Activated T-cell treated with anti-CD3 and anti-CD28 coated beads, Interleukin-2, amount 50 U/mL, for 24 hours (primary cell): ENCODE results near the gene ADARB2.
"Not testable (repeated sequence)": the region's sequence is repeated elsewhere in the genome, so short reads cannot be mapped to it uniquely, and the experiment has no call there.

ENCODE experiments used
- DNase-seq: peaks from one replicate; pipeline ENCODE4 v3.0.0-alpha.2; 2020
- H3K27ac Mint-ChIP-seq: 2 replicates; pipeline ENCODE4 v1.8.0; 2020; ENCODE audit warnings: mild to moderate bottlenecking, mixed read lengths
- H3K27me3 Mint-ChIP-seq: 2 replicates; pipeline ENCODE4 v1.8.0; 2020; ENCODE audit warnings: mixed read lengths
- H3K36me3 Mint-ChIP-seq: 2 replicates; pipeline ENCODE4 v1.8.0; 2020; ENCODE audit warnings: low read depth, mixed read lengths
- H3K4me1 Mint-ChIP-seq: 2 replicates; pipeline ENCODE4 v1.8.0; 2020; ENCODE audit warnings: low read depth, mixed read lengths
- H3K4me3 Mint-ChIP-seq: 2 replicates; pipeline ENCODE4 v1.8.0; 2020; ENCODE audit warnings: mild to moderate bottlenecking, moderate library complexity, mixed read lengths
- H3K9me3 Mint-ChIP-seq: 2 replicates; pipeline ENCODE4 v1.8.0; 2020; ENCODE audit warnings: mixed read lengths

The ADARB2 gene

GRCh38 chr10:1451362-1451888, 285.9 kb downstream of the ADARB2 start:
- peaks cover 22% of the 10 kb centered on the region for H3K27me3 Mint-ChIP-seq
- no peaks in the 10 kb centered on the region for H3K36me3 Mint-ChIP-seq
- H3K27ac Mint-ChIP-seq, result no peak overlapping the region
- H3K9me3 Mint-ChIP-seq, result no peaks in the 10 kb centered on the region
- H3K4me1 Mint-ChIP-seq, result peaks cover 4% of the 10 kb centered on the region
- no peak overlapping the region for H3K4me3 Mint-ChIP-seq
- DNase-seq, result no peak

- H3K4me1 Mint-ChIP-seq, result peaks cover 4% of the 10 kb centered on the region
- H3K27me3 Mint-ChIP-seq, result peaks cover 19% of the 10 kb centered on the region
- H3K9me3 Mint-ChIP-seq, result no peaks in the 10 kb centered on the region
- H3K27ac Mint-ChIP-seq, result no peak overlapping the region
- no peaks in the 10 kb centered on the region for H3K36me3 Mint-ChIP-seq
- no peak for DNase-seq
- no peak overlapping the region for H3K4me3 Mint-ChIP-seq
These were observed 287.6 kb downstream of the ADARB2 start for GRCh38 chr10:1449572-1450205.

- no peaks in the 10 kb centered on the region for H3K9me3 Mint-ChIP-seq
- H3K4me3 Mint-ChIP-seq, result no peak overlapping the region
- H3K36me3 Mint-ChIP-seq, result no peaks in the 10 kb centered on the region
- DNase-seq, result no peak
- peaks cover 19% of the 10 kb centered on the region for H3K27me3 Mint-ChIP-seq
- no peak overlapping the region for H3K27ac Mint-ChIP-seq
- no peaks in the 10 kb centered on the region for H3K4me1 Mint-ChIP-seq
These were observed 288.3 kb downstream of the ADARB2 start for GRCh38 chr10:1449021-1449420.

GRCh38 chr10:1448252-1448930, 288.9 kb downstream of the ADARB2 start:
- DNase-seq, result no peak
- H3K4me3 Mint-ChIP-seq, result no peak overlapping the region
- H3K36me3 Mint-ChIP-seq, result no peaks in the 10 kb centered on the region
- H3K27me3 Mint-ChIP-seq, result peaks cover 19% of the 10 kb centered on the region
- H3K4me1 Mint-ChIP-seq, result no peaks in the 10 kb centered on the region
- no peak overlapping the region for H3K27ac Mint-ChIP-seq
- H3K9me3 Mint-ChIP-seq, result no peaks in the 10 kb centered on the region

GRCh38 chr10:1444826-1445225, 292.5 kb downstream of the ADARB2 start:
- H3K27ac Mint-ChIP-seq, result no peak overlapping the region
- DNase-seq, result no peak
- H3K36me3 Mint-ChIP-seq, result no peaks in the 10 kb centered on the region
- no peaks in the 10 kb centered on the region for H3K4me1 Mint-ChIP-seq
- H3K4me3 Mint-ChIP-seq, result no peak overlapping the region
- H3K9me3 Mint-ChIP-seq, result no peaks in the 10 kb centered on the region
- peaks cover 5% of the 10 kb centered on the region for H3K27me3 Mint-ChIP-seq

GRCh38 chr10:1440897-1441296, 296.4 kb downstream of the ADARB2 start:
- H3K36me3 Mint-ChIP-seq, result no peaks in the 10 kb centered on the region
- H3K4me3 Mint-ChIP-seq, result no peak overlapping the region
- no peaks in the 10 kb centered on the region for H3K9me3 Mint-ChIP-seq
- H3K27ac Mint-ChIP-seq, result no peak overlapping the region
- no peak for DNase-seq
- H3K27me3 Mint-ChIP-seq, result peaks cover 5% of the 10 kb centered on the region
- no peaks in the 10 kb centered on the region for H3K4me1 Mint-ChIP-seq

- peaks cover 5% of the 10 kb centered on the region for H3K27me3 Mint-ChIP-seq
- H3K36me3 Mint-ChIP-seq, result no peaks in the 10 kb centered on the region
- no peak overlapping the region for H3K27ac Mint-ChIP-seq
- peaks cover 4% of the 10 kb centered on the region for H3K9me3 Mint-ChIP-seq
- no peaks in the 10 kb centered on the region for H3K4me1 Mint-ChIP-seq
- no peak for DNase-seq
- no peak overlapping the region for H3K4me3 Mint-ChIP-seq
These were observed 302.2 kb downstream of the ADARB2 start for GRCh38 chr10:1434912-1435692.

- H3K27me3 Mint-ChIP-seq, result peaks cover 10% of the 10 kb centered on the region
- peaks cover 9% of the 10 kb centered on the region for H3K9me3 Mint-ChIP-seq
- no peak for DNase-seq
- H3K4me3 Mint-ChIP-seq, result no peak overlapping the region
- no peaks in the 10 kb centered on the region for H3K36me3 Mint-ChIP-seq
- no peaks in the 10 kb centered on the region for H3K4me1 Mint-ChIP-seq
- H3K27ac Mint-ChIP-seq, result no peak overlapping the region
These were observed 303.1 kb downstream of the ADARB2 start for GRCh38 chr10:1434202-1434601.

- no peaks in the 10 kb centered on the region for H3K4me1 Mint-ChIP-seq
- H3K4me3 Mint-ChIP-seq, result no peak overlapping the region
- H3K27me3 Mint-ChIP-seq, result peaks cover 9% of the 10 kb centered on the region
- H3K27ac Mint-ChIP-seq, result no peak overlapping the region
- peaks cover 9% of the 10 kb centered on the region for H3K9me3 Mint-ChIP-seq
- no peaks in the 10 kb centered on the region for H3K36me3 Mint-ChIP-seq
- DNase-seq, result no peak
These were observed 305.2 kb downstream of the ADARB2 start for GRCh38 chr10:1432161-1432560.

GRCh38 chr10:1431229-1431628, 306.1 kb downstream of the ADARB2 start:
- DNase-seq, result no peak
- H3K9me3 Mint-ChIP-seq, result peaks cover 9% of the 10 kb centered on the region
- no peak overlapping the region for H3K27ac Mint-ChIP-seq
- no peaks in the 10 kb centered on the region for H3K4me1 Mint-ChIP-seq
- H3K36me3 Mint-ChIP-seq, result no peaks in the 10 kb centered on the region
- no peak overlapping the region for H3K4me3 Mint-ChIP-seq
- peaks cover 12% of the 10 kb centered on the region for H3K27me3 Mint-ChIP-seq

GRCh38 chr10:1427521-1428186, 309.7 kb downstream of the ADARB2 start:
- peaks cover 17% of the 10 kb centered on the region for H3K27me3 Mint-ChIP-seq
- H3K27ac Mint-ChIP-seq, H3K9me3 Mint-ChIP-seq, H3K4me3 Mint-ChIP-seq, H3K36me3 Mint-ChIP-seq, DNase-seq, H3K4me1 Mint-ChIP-seq: not testable (repeated sequence)

- no peak for DNase-seq
- Mint-ChIP-seq H3K4me1 (peaks cover 2% of the 10 kb centered on the region), H3K36me3 (no peaks in the 10 kb centered on the region), H3K27ac (no peak overlapping the region), H3K9me3 (peaks cover 9% of the 10 kb centered on the region), H3K27me3 (peaks cover 19% of the 10 kb centered on the region), H3K4me3 (no peak overlapping the region)
These were observed 310.5 kb downstream of the ADARB2 start for GRCh38 chr10:1426786-1427185.

- no peak for DNase-seq
- Mint-ChIP-seq H3K36me3 (no peaks in the 10 kb centered on the region), H3K27me3 (peaks cover 27% of the 10 kb centered on the region), H3K9me3 (peaks cover 9% of the 10 kb centered on the region), H3K4me3 (no peak overlapping the region), H3K4me1 (peaks cover 2% of the 10 kb centered on the region), H3K27ac (no peak overlapping the region)
These were observed 311.4 kb downstream of the ADARB2 start for GRCh38 chr10:1425879-1426278.

GRCh38 chr10:1424648-1425047, 312.7 kb downstream of the ADARB2 start:
- H3K27ac Mint-ChIP-seq, result no peak overlapping the region
- peaks cover 33% of the 10 kb centered on the region for H3K27me3 Mint-ChIP-seq
- H3K9me3 Mint-ChIP-seq, result peaks cover under 1% of the 10 kb centered on the region
- H3K36me3 Mint-ChIP-seq, result no peaks in the 10 kb centered on the region
- no peak overlapping the region for H3K4me3 Mint-ChIP-seq
- DNase-seq, result no peak
- peaks cover 10% of the 10 kb centered on the region for H3K4me1 Mint-ChIP-seq
